GM21717 (cell line): ENCODE results near the gene ABCA10.
"Not testable (repeated sequence)": the region's sequence is repeated elsewhere in the genome, so short reads cannot be mapped to it uniquely, and the experiment has no call there.

ENCODE experiments used
- ATAC-seq: cut with Tn5 transposase; IDR thresholded peaks from one replicate; pipeline ENCODE4 v1.9.1; 2021; ENCODE audit warnings: mild to moderate bottlenecking, moderate library complexity; ENCODE audit not compliant: unreplicated experiment

ABCA10 gene

DNA sequence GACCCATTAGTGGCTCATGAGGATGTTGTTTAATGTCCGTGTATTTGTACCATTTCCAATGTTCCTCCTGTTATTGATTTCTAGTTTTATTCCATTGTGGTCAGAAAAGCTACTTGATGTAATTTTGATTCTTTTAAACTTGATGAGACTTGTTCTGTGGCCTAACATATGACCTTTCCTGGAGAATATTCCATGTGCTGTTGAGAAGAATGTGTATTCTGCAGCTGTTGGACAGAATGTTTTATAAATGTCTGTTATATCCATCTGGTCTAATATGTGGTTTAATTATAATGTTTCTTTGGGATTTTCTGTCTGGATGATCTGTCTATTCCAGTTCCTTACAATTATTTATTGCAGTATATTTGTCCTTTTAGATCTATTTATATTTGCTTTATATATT is 2.9 kb upstream of the ABCA10 start:
- ATAC-seq: no peak

DNA sequence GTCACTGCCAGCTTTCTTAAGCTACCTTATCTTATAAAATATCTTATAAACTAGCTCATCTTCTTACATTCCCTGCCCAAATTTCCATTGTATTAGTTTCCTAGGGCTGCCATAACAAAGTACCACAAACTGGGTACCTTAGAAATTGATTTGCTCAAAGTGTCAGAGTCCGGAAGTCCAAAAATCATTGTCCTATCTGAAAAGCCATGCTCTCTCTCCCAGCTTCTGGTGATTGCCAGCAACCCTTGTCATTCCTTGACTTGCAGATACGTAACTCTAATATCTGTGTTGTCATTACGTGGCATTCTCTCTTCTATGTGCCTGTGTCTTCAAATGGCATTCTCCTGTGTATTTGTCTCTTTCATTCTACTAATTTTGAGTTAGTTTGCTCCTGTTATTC is 2.3 kb upstream of the ABCA10 start:
- no peak for ATAC-seq

DNA sequence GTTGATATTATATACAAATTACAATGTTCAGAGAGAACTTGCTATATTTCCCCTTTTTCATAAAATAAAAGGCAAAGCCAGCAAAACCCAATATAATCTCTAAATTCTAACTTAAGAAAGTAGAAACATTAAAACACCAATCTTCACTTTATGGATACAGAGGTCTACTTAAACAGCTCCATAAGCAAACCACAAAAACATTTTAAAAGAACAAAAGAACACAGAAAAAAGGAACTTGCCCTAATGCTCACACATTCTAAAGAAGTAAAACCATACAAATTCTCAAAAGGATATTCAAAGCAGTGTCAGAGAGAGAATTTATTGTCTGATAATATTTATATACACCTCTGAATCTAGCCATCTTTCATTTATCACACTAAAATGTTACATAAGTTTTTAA is 606 bp downstream of the ABCA10 start:
- ATAC-seq: no peak

DNA sequence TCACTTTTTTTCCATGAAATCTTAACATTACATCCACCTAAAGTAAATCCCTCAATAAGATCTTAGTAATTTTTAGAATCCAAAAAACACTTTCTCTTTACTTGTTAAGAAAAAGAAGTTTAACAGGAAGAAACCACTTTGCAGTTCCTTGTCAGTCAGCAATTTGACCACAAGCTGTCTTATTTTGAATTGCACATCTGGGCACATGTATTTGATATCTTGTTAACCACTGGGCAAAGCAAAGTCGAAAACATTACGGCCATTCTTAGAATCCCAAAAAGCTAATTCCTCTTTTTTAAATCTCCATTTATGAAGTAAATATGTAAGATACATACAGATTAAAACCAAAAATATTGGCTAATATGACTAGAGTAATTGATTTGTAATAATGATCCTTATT is 1.1 kb downstream of the ABCA10 start:
- ATAC-seq: no peak

DNA sequence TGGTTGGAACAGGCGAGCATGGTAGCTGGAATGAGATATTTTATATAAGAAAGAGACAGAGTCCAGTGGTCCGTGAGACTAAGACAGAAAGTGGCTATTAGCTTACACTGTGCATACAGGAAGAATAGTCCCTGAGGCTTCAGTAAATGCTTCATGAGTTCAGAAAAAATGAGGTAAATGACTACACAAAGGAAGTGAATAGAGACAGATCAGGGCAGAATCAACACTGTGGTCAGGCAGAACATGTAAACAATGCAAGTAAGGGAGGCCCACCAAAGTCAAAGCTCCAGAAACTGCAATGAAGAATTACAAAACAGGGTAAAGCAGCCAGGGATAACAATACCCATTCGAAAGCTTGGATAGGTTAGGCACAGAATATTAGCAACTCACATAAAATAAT is 4.8 kb downstream of the ABCA10 start:
- peak; percentile 97 for ATAC-seq

DNA sequence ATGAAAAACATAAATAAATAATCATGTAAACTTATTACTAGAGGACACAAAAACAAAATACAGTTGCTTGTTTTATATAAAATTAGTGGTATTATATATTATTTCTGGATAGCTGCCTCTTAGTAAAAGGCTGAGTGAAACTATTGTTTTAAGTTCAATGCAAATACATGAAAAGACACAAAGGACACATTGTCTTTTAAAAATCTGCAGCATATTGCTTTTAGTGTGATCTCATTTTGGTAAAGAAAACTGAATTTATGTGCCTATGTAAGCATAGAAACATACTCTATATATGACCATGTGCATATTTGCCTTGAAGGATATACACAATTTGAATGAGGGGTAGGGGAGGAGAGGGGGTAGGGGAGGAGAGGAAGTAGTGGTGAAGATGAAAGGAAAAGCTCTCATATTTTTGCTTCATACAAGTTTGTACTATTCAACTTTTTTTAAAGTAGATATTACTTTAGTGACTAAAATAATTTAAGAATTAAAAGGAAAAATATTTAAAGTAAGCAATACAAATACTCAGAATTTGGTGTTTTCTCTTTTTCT is 5.8 kb downstream of the ABCA10 start:
- no peak for ATAC-seq

DNA sequence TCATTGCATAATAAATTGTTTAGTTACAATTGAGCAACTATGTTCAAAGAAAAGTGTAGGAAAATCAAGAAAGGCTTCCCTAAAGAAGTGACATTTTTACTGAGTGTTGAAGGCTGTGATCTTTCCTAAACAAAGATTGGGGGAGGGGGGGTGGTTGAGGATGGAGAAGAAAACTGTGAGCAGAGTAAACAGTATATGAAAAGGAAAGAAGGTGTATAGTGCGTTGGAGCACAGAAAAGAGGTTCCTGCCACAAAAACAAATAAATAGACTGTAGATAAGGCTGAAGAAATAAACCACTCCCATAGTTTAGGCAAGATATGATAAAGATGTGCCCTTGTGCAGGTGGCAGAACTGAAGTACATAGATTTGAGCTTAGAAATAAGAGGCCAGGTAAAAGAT is 8.5 kb downstream of the ABCA10 start:
- ATAC-seq: no peak

DNA sequence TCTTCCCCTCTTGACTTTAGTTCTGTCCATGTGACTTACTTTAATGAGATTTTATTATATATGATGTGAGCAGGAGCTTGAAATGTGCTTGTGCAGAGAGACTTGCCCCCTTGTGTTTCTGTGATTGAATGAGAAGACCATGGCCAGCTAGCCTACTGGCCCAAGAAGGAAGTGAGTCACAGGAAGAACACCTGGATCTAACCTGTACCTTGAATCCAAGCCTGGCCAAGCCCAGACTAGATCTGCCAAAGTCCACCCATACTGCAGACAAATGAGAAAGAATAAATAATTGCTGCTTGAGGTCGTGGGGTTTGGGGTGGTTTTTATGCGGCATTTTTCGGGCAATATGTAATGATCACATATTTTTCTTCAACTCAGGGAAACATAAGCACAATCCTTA is 9.6 kb downstream of the ABCA10 start:
- no peak for ATAC-seq

DNA sequence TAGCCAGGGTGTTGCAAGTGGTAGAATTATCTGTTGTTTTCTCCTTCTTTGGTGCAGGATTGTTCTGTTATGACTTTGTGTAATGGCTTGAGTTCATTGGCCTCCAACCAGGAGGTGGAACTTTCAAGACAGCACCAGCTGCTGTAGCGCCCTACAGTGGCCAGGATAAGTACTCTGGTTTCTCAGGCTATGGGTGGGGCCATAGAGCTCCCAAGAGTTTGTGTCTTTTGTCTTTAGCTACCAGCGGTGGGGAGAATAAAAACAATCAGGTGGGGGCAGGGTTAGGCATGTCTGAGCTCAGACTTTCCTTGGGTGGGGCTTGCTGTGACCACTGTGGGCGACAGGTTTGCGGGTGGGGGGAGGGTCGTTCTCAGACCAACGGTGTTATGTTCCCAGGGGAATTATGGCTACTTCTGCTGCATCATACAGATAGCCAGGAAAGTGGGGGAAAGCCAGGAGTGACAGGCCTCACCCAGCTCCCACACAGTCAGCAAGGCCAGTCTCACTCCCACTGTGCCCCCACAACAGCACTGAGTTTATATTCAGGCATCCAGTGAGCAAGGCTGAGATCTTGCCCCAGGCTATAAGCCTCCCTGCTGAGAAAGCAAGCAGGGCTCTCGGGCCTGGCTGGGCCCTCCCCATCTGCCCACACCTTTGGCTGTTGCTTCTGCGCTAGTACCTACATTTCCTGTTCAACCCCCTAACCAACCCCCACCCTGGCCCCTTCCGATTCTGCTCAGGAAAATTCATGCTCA is 15.4 kb downstream of the ABCA10 start:
- ATAC-seq: no peak

DNA sequence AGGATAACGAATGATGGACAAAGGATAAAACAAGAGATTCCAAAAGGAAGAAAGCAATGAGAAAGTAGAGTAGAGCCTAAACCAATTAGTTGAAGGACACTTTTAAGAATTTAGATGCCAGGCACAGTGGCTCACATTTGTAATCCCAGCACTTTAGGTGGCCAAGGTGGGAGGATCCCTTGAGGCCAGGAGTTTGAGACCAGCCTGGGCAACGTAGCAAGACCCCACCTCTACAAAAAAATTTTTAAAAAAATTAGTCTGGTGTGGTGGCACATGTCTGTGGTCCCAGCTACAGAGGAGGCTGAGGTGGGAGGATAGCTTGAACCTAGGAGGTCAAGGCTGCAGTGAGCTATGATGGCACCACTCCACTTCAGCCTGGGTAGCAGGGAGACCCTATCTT is 20.0 kb downstream of the ABCA10 start:
- ATAC-seq: no peak

DNA sequence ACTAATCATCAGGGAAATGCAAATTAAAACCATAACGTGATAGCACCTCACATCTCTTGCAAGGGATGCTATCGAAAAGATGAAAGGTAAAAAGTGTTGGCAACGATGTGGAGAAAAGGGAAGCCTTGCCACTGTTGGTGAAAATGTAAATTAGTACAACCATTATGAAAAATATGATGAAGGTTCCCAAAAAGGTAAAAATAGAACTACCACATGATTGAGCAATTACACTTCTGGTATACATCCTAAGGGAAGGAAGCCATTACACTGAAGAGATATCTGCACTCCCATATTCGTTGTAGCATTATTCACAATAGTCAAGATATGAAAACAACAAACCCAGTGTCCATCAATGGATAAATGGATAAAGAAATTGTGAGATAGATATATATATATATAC is 21.5 kb downstream of the ABCA10 start:
- ATAC-seq: no peak

DNA sequence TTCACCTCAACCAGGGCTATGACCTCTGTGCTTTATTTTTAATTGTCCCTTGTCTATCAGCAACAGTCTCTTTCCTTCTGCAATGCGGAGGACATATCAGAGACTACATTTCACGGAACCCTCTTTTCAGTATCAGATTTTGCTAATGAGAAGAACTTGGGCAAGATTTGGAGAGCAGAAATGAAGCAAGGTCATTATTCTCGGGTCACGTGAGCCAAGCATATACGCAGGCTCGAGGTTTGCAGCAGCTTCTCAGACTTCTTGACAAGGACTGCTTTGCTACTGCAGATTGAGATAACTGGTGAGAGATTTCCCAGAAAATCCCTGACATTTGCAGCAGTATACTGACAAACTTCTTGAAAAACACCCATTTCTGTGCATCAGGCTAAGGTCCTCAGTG is 30.4 kb downstream of the ABCA10 start:
- ATAC-seq: no peak

DNA sequence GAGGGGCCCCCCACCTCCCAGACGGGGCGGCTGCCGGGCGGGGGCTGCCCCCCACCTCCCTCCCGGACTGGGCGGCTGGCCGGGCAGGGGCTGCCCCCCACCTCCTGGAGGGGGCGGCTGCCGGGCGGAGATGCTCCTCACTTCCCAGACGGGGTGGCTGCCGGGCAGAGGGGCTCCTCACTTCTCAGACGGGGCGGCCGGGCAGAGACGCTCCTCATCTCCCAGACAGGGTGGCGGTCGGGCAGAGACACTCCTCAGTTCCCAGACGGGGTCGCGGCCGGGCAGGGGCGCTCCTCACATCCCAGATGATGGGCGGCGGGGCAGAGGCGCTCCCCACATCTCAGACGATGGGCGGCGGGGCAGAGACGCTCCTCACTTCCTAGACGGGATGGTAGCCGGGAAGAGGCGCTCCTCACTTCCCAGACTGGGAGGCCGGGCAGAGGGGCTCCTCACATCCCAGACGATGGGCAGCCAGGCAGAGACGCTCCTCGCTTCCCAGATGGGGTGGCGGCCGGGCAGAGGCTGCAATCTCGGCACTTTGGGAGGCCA is 32.4 kb downstream of the ABCA10 start:
- not testable (repeated sequence) for ATAC-seq

DNA sequence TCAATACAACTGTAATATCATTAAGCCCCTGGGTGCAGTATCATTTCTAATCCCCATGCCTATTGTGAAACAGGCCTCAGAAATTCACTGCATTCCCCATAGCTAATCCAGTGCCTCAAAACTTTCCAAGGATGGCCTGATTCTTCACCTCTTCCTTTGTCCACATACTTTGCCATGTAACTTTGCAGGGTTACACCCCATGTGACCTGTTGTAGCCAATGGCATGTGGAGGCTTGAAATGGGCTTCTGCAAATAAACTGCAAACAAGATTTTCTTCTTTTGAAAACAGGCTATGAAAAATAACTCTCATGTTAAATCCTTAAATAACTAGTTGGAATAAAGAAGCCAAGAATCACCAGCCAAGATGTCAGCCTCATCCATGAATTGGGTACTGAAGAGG is 35.9 kb downstream of the ABCA10 start:
- no peak for ATAC-seq

DNA sequence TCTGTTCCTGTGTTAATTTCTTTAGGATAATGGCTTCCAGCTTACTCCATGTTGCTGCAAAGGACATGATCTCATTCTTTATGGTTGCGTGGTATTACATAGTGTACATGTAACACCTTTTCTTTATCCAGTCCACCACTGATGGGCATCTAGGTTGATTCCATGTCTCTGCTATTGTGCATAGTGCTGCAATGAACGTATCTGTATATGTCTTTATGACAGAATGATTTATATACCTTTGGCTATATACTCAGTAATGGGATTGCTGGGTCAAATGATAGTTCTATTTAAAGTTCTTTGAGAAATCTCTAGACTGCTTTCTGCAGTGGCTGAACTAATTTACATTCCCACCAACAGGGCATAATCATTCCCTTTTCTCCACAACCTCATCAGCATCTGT is 39.8 kb downstream of the ABCA10 start:
- ATAC-seq: no peak

DNA sequence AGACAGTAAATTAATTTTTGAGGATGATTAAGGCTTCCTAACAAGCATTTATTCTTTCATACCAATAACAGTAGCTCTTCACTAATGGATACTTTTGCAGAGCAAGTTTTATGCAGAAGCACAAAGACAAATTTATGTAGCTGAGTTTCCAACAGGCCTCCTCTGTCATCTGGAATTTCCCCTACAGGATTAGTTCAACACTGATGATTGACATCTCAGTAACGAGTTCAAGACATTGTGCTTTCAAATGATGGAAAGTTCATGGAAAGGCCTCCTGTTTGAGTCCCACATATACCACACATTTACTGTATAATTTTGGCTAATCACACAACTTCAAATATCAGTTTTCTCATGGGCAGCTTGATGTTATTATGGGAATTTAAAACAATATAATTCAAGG is 40.6 kb downstream of the ABCA10 start:
- no peak for ATAC-seq

DNA sequence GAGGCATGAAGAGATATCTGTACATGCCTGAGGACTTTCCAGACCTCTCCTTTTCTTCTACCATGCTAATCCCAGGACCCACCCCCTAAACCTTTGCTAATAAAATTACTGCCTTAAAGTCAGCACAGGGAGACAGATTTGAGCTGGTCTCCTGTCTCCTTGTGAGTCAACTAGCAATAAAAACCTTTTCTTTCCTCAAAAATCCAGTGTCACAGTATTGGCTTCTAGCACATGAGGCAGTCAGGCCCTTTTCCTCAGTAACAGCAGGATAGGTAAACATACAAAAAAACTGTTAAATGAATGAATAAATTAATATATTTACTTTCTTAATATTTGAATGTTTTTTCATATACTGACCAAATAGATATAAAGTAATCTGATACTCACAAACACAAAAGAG is 41.3 kb downstream of the ABCA10 start:
- ATAC-seq: no peak

DNA sequence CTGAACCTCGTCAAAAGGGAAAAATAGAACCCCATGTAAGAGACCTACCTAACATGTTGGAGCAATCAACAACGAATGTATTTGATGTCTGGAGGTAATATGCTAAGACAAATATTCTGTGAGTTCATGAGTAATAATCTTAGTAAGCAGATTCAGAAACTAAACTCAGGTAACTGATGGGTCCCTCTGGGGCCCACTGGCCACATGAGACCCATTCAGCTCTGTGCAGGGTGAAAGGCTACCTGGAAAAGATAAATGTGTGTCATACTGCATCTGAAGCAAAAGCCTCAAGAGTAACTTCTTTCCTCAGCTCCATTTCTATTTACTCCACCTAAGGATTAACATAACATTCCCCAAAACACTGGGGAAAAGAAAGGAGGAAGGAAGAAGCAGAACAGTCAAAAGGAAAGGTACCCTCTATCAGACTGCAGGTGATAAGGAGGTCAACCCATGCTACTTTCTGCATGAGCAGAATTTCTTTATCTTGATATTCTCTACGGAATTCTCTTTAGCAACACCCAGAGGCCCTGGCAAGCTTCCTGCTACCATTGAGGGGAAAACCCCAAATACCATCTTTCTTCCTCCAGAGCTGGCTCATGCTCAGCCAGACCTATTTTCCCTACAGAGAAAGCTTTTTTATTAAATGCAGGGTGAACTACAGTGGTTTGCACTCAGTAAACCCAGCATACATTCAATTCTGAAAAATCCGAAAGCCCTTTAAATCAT is 49.2 kb downstream of the ABCA10 start:
- ATAC-seq: no peak

DNA sequence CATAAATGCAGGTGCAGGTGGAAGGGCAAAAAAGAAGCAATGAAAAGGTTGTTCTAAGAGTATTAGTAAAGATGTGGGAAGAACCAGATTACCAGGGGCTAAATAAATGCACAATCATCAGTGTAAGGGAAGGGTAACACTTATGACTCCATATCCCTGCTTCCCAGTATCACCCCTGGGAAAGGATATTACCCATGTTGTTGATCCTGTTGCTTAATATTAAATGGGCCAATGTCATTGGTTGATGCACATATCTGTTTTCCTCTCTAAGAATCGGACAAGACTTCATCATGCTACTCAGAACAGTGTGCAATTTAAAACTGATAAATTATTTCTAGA is 52.2 kb downstream of the ABCA10 start:
- no peak for ATAC-seq

DNA sequence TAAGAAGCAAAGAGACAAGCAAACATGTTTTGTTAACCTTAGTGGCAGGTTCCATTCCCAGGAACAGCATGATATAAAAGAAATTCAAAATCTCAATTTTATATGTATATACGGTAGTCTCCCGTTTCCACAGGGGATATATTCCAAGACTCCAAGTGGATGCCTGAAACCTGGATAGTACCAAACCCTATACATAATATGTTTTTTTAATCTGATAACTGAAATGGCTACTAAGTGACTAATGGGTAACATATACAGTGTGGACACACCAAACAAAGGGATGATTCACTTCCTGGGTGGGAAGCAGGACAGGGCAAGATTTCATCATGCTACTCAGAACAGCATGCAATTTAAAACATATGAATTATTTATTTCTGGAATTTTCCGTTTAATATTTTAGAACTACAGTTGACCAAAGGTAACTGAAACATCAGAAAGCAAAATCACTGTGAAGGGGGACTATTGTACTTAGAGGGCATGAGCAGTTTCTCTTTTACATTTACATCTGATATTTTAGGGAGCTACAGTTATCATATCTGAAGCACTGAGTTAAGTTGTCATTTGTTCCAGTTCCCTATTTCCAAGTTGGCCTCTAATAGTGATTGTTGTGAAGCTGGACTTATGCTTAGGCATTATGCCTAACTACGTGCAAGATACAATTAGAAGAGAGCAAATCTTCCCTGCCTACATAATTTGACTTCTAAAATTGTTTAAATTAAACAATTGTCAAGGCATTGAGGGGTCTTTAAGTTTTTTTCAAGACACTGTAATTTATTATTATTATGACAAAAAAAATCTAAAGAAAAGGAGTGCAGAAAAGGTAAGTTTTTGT is 52.8 kb downstream of the ABCA10 start:
- ATAC-seq: no peak

DNA sequence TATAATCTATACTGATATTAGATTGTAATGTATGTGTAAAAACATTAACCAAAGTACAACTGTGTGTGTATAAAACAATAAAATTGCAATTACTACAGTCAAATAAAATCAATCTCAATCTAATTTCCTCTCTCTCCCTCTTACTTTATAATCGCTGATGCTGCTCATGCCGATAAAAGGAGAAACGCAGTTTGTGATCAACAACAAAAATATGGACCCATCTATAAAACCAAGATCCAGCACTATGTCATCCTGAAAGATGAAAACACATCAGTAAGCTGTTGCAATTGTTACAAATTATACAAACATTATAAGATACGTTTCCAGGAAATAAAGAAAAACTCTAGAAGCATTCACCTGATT is 53.4 kb downstream of the ABCA10 start:
- ATAC-seq: no peak
